OCI-LY3 (cell line): ENCODE data around the gene DPP6.
"Not testable (repeated sequence)": the region's sequence is repeated elsewhere in the genome, so short reads cannot be mapped to it uniquely, and the experiment has no call there.

Experiments
- H2AFZ ChIP-seq: fragments of 200-600, 300-600 bp; shearing (Covaris generic); 2 replicates; pipeline ENCODE4 v1.6.0; 2014; ENCODE audit warnings: antibody characterized with exemption, low read depth, low read length
- H3K27ac ChIP-seq: fragments of 200-600, 300-600 bp; sonication (generic); 2 replicates; pipeline ENCODE4 v1.5.1; 2014; ENCODE audit warnings: mild to moderate bottlenecking, low read length, moderate library complexity, mixed read lengths
- H3K27me3 ChIP-seq: fragments of 200-600, 300-600 bp; sonication (generic); 2 replicates; pipeline ENCODE4 v1.6.1; 2014; ENCODE audit warnings: low read depth, low read length, mixed read lengths
- H3K36me3 ChIP-seq: fragments of 200-600, 300-600 bp; sonication (generic); replicated peaks from 2 replicates; pipeline ENCODE3; 2014; ENCODE audit warnings: low read depth, low read length, mixed read lengths
- H3K4me1 ChIP-seq: fragments of 300-600, 200-600 bp; sonication (generic); 2 replicates; pipeline ENCODE4 v1.6.1; 2014; ENCODE audit warnings: low read length, mixed read lengths
- H3K4me2 ChIP-seq: fragments of 200-600, 300-600 bp; sonication (generic); 2 replicates; pipeline ENCODE4 v1.6.1; 2014; ENCODE audit warnings: low read length, mixed read lengths
- H3K4me3 ChIP-seq: fragments of 300-600, 200-600 bp; sonication (generic); 2 replicates; pipeline ENCODE4 v1.5.1; 2014; ENCODE audit warnings: antibody characterized with exemption, mild to moderate bottlenecking, low read length, moderate library complexity
- H3K79me2 ChIP-seq: fragments of 300-600, 200-600 bp; shearing (Covaris generic); 2 replicates; pipeline ENCODE4 v1.6.1; 2014; ENCODE audit warnings: mild to moderate bottlenecking, low read length, mixed read lengths
- H3K9ac ChIP-seq: fragments of 300-600, 200-600 bp; shearing (Covaris generic); 2 replicates; pipeline ENCODE4 v1.6.0; 2014; ENCODE audit warnings: mild to moderate bottlenecking, low read length, moderate library complexity
- H3K9me3 ChIP-seq: fragments of 200-600, 300-600 bp; shearing (Covaris generic); 2 replicates; pipeline ENCODE4 v1.6.1; 2014; ENCODE audit warnings: low read length, mixed read lengths; ENCODE audit not compliant: insufficient read depth
- H4K20me1 ChIP-seq: fragments of 200-600, 300-600 bp; sonication (generic); 2 replicates; pipeline ENCODE4 v1.6.1; 2016; ENCODE audit warnings: low read length, mixed read lengths; ENCODE audit not compliant: insufficient read depth
- CTCF ChIP-seq: fragments of 200-600, 300-600 bp; sonication (generic); IDR thresholded peaks from 2 replicates; pipeline ENCODE4 v1.5.1; 2014; ENCODE audit warnings: antibody characterized with exemption, low read length, low read depth
- EZH2phosphoT487 ChIP-seq: fragments of 200-600 bp; shearing (Covaris generic); IDR thresholded peaks from 2 replicates; pipeline ENCODE4 v1.6.1; 2018; ENCODE audit warnings: antibody characterized with exemption, mixed run types, low read depth

DPP6 gene

GRCh38 chr7:154672659-154673415 lies 620.6 kb downstream of the DPP6 start:
- no peaks in the 10 kb centered on the region for H3K36me3 ChIP-seq
- no peak overlapping the region for H3K9ac ChIP-seq
- no peaks in the 10 kb centered on the region for H3K79me2 ChIP-seq
- H3K9me3 ChIP-seq, result no peaks in the 10 kb centered on the region
- H3K27me3 ChIP-seq, result no peaks in the 10 kb centered on the region
- no peak overlapping the region for H3K4me2 ChIP-seq
- H4K20me1 ChIP-seq, result no peaks in the 10 kb centered on the region
- H3K4me1 ChIP-seq, result no peaks in the 10 kb centered on the region
- H2AFZ ChIP-seq, result no peak overlapping the region
- H3K27ac ChIP-seq, result no peak overlapping the region
- no peak for TF ChIP-seq CTCF
- TF ChIP-seq EZH2phosphoT487, result no peak
- no peak overlapping the region for H3K4me3 ChIP-seq

- no peaks in the 10 kb centered on the region for H3K79me2 ChIP-seq
- H3K27ac ChIP-seq, result no peak overlapping the region
- no peak for TF ChIP-seq CTCF
- TF ChIP-seq EZH2phosphoT487, result no peak
- no peak overlapping the region for H3K4me2 ChIP-seq
- no peaks in the 10 kb centered on the region for H3K4me1 ChIP-seq
- no peak overlapping the region for H3K9ac ChIP-seq
- no peaks in the 10 kb centered on the region for H3K27me3 ChIP-seq
- H3K9me3 ChIP-seq, result no peaks in the 10 kb centered on the region
- H2AFZ ChIP-seq, result no peak overlapping the region
- H4K20me1 ChIP-seq, result no peaks in the 10 kb centered on the region
- H3K36me3 ChIP-seq, result no peaks in the 10 kb centered on the region
- no peak overlapping the region for H3K4me3 ChIP-seq
Measured at GRCh38 chr7:154674191-154674590, 622.0 kb downstream of the DPP6 start.

GRCh38 chr7:154675560-154675959 lies 623.4 kb downstream of the DPP6 start:
- H3K4me1 ChIP-seq, result no peaks in the 10 kb centered on the region
- no peak overlapping the region for H3K9ac ChIP-seq
- no peaks in the 10 kb centered on the region for H3K79me2 ChIP-seq
- H3K4me3 ChIP-seq, result no peak overlapping the region
- no peaks in the 10 kb centered on the region for H3K36me3 ChIP-seq
- H3K4me2 ChIP-seq, result no peak overlapping the region
- H3K27ac ChIP-seq, result no peak overlapping the region
- no peak overlapping the region for H2AFZ ChIP-seq
- no peaks in the 10 kb centered on the region for H3K9me3 ChIP-seq
- H4K20me1 ChIP-seq, result no peaks in the 10 kb centered on the region
- TF ChIP-seq CTCF (no peak), EZH2phosphoT487 (no peak)
- H3K27me3 ChIP-seq, result no peaks in the 10 kb centered on the region

GRCh38 chr7:154676033-154676421 lies 623.8 kb downstream of the DPP6 start:
- not testable (repeated sequence) for H3K9ac ChIP-seq, H3K27ac ChIP-seq, H2AFZ ChIP-seq, H3K4me2 ChIP-seq, H3K9me3 ChIP-seq, H4K20me1 ChIP-seq, H3K4me1 ChIP-seq, H3K36me3 ChIP-seq, H3K4me3 ChIP-seq, H3K27me3 ChIP-seq, H3K79me2 ChIP-seq
